ENCODE results near the gene SLC28A3.
"Not testable (repeated sequence)": the region's sequence is repeated elsewhere in the genome, so short reads cannot be mapped to it uniquely, and the experiment has no call there.

Gene SLC28A3, protein sequence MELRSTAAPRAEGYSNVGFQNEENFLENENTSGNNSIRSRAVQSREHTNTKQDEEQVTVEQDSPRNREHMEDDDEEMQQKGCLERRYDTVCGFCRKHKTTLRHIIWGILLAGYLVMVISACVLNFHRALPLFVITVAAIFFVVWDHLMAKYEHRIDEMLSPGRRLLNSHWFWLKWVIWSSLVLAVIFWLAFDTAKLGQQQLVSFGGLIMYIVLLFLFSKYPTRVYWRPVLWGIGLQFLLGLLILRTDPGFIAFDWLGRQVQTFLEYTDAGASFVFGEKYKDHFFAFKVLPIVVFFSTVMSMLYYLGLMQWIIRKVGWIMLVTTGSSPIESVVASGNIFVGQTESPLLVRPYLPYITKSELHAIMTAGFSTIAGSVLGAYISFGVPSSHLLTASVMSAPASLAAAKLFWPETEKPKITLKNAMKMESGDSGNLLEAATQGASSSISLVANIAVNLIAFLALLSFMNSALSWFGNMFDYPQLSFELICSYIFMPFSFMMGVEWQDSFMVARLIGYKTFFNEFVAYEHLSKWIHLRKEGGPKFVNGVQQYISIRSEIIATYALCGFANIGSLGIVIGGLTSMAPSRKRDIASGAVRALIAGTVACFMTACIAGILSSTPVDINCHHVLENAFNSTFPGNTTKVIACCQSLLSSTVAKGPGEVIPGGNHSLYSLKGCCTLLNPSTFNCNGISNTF

DNA sequence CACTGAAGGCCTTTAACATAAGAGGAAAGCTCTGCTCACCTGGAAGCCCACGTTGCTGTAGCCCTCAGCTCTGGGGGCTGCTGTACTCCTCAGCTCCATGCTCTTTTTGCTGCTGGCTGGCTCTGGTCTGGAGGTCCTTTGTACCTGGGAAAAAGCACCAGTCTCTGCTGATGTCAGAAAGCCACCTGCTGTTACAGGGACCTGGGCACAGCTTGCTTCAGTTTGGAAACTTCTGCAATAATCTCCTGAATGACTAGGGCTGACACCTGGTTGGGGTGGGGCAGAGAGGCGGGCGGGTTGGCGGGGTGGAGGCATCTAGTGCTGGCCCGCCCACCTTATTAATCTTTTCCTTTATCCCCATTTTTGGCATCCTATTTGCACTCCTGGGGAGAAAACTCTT lies at the start of gene SLC28A3:
TSS of gene SLC28A3 (minus strand) at position 224 of the 400 bp plus-strand sequence. CDS start at position 99, 125 bp downstream.
- no peak for DNase-seq (ENCODE audit: low read depth)

DNA sequence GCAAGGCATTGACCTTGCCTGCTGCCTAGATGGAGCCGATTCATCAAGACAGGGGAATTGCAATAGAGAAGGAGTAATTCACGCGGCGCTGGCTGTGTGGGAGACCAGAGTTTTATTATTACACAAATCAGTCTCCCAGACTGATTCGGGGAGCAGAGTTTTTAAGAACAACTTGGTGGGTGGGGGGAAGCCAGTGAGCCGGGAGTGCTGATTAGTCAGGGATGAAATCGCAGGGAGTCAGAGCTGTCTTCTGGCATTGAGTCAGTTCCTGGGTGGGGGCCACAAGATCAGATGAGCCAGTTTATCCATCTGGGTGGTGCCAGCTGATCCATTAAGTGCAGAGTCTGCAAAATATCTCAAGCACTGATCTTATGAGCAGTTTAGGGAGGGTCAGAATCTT lies 49.7 kb upstream of the SLC28A3 start:
- not testable (repeated sequence) for DNase-seq (ENCODE audit: low read depth)

DNA sequence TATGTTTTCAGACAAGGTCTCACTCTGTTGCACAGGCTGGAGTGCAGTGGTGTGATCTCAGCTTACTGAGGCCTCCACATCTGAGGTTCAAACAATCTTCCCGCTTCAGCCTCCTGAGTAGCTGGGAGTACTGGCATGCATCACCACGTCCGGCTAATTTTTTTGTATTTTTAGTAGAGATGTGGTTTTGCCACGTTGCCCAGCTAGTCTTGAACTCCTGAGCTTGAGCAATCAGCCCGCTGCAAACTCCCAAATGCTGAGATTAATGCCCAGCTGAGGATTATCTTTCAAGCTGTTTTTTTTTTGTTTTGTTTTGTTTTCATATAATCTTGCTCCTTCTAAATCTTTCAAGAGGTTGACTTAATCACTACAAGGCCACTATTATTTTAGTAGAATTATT lies 47.3 kb upstream of the SLC28A3 start:
- DNase-seq (ENCODE audit: low read depth), result no peak

DNA sequence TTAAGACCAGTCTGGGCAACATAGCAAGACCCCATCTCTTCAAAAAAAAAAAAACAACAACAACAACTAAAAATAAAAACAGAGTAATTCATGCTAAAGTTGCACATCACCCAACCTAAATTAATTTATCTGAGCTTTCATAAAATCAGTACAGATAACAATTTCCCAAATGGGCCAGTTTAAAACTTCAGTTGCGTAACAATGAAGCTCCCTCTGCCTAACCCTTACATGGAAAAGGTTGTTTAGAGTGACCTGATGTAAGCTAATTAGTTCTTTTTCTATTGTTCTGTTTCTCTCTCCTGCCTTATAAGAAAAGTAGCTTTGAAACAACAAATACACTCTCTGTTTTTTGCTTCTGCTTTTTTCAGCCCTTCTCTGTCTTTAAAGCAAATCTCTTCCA lies 46.2 kb upstream of the SLC28A3 start:
- no peak for DNase-seq (ENCODE audit: low read depth)

DNA sequence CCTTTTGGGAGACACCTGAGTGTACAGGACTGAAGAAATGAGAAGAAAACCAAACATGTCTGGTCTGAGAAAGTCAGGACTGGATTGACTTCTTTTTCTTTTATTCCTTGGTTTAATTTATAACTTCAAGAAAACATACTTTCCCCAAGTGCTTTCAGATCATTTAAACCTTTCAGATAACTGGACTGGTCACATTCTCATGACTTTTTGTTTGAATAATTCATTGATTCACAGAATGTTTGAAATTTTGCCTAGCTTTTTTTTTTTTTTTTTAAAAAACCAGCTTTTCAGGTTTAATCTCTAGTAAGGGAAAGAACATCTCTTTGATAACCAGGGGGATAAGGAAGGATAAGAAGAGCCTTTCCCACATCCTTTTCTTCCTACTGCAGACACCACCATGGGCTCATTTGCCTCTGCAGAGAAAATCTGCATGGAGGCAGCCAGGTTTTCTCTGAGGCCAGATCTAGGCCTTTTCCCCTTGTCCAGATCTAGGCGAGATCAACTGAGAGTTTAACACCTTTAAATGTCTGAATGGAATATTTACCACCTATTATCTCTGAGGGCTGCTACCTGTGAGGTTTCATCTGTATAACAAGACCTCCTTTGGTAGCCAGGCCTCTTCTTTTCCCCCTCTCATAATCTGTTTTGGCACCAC lies 45.0 kb upstream of the SLC28A3 start:
- DNase-seq (ENCODE audit: low read depth), result no peak

DNA sequence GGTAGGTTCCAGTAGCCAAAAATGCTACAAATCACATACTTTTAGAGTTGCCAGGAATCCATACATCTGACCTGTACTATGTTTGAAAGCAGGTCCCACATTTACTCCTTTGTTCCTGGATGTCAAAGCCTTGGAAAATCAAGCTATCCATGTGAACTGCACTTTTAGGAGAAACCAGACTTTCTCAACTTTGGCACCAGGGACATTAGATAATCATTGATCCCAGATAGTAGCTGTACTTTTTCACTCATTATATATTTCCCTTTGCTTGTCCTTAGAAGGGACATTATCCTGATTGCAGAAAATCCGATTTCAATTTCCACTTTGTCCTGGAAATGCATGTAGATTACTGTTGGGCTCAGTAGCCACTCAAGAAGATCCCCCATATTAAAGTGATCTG lies 44.1 kb upstream of the SLC28A3 start:
- no peak for DNase-seq (ENCODE audit: low read depth)

DNA sequence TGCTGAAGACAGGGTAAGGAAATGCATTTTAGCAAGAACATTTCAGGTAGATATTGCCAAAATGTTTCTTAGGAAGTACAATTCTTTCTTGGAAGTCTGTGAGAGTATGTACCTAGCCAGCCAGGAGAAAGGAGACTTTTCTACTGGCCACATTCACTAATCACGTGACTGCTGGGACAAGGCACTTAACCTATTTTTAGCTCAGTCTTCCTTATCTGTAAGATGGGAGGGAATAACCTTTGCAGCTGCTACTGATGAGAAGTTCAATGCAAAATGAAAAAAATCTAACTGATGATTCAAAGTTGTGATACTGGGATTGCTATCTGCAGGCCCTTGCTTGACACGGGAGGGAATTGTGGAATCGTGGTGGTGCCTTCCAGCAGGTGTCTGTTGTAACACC lies 42.6 kb upstream of the SLC28A3 start:
- DNase-seq (ENCODE audit: low read depth), result no peak

DNA sequence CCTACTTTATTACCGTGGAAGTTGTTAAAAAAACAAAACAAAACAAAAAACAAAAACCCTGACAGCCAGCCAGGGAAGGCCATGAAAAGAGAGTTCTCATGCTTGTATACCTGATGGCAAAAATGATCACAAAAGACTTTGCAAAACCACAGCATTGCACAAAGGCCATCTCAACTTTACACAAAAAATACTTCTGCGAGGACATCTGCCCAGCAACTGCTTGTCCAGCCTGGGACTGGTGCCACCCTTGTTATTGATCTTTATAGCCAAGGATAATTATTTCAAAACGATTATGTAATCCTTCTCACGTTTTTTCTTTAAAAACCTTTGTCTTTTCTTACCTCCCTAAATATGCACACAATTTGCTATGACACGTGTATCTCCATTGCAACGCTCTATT lies 42.2 kb upstream of the SLC28A3 start:
- no peak for DNase-seq (ENCODE audit: low read depth)

DNA sequence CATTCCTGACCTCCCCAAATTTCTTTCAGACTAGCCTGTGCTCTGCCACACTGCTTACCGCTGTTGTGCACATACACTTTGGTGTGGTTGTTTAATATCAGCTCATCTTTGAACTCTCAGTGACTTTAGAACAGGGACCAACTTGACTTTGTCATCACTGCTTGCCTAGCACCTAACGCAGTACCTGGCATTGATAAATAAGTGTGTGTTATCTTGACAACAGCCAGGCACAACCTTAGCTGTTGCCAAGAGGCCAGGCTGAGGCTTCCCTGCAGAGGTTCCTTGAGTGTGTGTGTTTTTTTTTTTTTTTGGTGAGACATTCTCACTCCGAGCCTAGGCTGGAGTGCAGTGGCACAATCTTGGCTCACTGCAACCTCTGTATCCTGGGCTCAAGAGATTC lies 41.0 kb upstream of the SLC28A3 start:
- no peak for DNase-seq (ENCODE audit: low read depth)

DNA sequence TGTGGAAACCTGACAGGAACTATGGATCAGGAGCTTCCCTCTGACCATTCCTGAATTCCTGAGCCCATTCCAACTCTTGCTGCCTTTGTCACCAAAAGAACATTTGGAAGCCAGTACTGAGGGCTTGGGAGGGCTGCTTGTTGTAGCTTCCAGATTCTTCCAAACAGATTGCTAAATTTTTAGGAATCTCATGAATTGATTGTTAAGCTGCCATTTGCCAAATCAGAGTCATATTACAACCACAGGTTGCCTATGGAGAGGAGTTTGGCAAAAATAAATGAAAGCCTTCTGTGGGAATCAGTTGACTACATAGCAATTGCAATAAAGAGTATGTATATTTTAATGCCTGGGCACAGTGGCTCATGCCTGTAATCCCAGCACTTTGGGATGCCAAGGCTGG lies 39.2 kb upstream of the SLC28A3 start:
- DNase-seq (ENCODE audit: low read depth), result no peak

DNA sequence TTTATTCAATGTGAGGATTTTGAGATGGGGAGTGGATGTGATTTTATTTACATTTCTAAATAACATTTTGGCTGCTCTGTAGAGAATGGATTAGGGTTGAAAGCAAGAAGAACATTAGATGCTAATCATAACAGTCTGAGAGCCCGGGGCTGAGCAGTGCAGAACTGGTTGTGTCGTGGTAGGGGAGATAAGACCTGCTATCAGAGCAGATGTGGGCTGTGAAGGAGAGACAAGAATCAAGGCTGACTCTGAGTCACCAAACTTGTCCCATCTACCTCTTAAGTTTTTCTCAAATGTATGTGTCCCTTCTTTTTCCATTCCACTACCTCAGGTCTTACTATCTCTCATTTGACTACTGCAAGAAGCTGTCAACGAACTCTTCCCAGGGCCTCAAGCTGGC lies 35.4 kb upstream of the SLC28A3 start:
- no peak for DNase-seq (ENCODE audit: low read depth)

DNA sequence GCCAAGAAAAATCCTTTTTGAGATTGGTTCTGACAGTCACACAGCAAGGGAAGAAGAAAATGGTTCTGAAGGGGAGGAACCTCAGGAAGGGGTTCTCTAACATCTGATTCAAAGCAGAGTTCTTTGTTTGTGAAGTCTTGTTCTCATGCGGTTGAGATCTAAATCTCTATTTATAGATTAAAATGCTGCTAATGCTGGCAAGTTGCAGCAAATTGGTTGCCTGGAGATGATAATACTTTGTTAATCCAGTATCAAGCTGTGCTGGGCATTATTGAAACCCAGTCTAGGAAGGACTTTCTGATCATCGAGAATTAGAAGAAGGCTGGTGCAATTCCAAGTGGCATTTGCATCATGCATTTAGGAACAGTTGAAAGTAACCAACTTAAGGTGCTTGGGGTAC lies 34.0 kb upstream of the SLC28A3 start:
- no peak for DNase-seq (ENCODE audit: low read depth)

DNA sequence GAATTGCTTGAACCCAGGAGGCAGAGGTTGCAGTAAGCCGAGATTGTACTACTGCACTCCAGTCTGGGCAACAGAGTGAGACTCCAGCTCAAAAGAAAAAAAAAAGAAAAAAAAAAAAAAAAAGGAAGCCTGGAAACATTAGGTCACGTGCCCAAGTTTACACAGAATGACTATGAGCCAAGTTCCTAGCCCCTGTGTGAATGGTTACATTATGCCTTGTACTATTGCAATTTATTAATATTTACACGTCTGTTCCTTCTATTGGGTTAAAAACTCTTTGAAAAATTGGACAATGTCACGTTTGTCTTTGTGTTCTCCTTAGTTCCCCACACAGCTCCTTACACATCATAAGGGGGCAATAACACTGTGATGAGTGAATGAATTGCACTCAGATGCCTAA lies 33.5 kb upstream of the SLC28A3 start:
- DNase-seq (ENCODE audit: low read depth), result no peak

DNA sequence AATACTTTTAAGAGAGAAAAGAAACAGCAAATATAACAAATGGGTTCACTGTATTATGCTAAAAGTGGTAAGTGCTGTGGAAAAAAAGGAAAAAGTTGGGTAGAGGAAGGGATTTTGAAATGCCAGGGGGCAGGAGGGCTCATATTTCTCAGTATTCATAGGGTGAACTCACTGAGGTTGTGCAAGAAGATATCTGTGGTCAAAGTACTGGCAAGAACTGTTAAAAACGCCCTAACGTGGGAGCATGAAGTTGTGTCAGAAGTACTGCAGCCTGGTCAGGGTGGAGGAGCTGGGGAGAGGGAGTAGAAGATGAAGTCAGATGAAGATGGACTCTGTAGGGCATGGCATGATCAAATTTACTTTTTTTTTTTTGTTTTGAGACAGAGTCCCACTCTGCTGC lies 31.2 kb upstream of the SLC28A3 start:
- DNase-seq (ENCODE audit: low read depth), result no peak

DNA sequence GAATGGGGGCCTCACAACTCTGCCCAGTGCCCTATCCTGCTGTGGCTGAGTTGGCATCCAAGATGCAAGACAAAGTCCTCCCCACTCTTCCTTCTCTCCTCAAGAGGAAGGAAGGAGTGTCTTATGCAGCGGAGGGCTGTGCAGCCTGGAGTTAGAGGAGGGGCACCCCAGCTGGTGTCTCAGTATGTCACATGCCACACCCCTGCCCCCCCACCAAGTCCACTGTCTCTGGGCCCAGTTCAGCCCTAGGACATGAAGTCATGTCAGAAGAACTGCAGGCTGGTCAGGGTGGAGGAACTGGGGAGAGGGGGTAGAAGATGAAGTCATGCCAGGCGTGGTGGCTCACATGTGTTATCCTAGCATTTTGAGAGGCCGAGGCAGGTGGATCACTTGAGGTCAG lies 28.0 kb upstream of the SLC28A3 start:
- DNase-seq (ENCODE audit: low read depth), result no peak

DNA sequence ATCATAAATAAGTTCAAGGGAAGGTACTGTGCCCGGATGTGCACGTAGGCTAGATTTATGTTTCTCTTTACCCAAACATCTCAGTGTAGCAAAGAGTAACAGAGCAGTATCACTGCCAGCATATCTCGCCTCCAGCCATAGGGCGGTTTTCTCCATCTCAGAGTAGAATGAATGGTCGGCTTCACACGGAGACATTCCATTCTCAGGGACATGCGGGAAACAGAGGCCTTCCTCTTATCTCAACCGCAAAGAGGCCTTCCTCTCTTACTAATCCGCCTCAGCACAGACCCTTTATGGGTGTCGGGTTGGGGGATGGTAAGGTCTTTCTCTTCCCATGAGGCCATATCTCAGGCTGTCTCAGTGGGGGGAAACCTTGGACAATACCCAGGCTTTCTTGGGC lies 27.2 kb upstream of the SLC28A3 start:
- not testable (repeated sequence) for DNase-seq (ENCODE audit: low read depth)

DNA sequence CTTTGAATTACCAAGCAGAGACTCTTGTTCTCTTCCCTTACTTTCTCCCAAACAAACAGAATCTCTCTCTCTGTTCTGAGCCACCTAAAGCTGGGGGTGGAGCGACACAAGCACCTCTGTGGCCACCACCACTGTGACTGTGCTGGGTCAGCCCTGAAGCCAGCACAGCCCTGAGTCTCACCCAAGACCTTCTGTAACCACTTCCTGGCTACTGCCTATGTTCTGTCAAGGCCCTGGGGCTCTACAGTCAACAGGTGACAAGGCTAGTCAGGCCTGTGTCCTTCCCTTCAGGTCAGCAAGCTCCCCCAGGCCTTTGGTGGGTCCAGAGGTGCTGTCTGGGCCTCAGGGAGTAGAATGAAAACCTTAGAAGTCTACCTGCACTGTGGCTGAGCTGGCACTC lies 26.1 kb upstream of the SLC28A3 start:
- no peak for DNase-seq (ENCODE audit: low read depth)

DNA sequence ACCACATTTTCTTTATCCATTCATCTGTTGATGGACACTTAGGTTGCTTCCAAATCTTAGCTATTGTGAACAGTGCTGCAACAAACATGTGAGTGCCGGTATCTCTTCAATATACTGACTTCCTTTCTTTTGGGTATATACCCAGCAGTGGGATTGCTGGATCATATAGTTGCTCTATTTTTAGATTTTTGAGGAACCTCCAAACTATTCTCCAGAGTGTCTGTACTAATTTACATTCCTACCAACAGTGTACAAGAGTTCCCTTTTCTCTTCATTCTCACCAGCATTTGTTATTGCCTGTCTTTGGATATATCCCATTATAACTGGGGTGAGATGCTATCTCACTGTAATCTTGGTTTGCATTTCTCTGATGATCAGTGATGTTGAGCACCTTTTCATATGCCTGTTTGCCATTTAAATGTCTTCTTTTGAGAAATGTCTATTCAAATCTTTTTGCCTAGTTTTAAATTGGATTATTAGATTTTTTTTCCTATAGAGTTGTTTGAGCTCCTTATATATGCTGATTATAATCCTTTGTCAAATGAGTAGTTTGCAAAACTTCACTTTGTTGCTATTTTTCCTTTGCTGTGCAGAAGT lies 24.4 kb upstream of the SLC28A3 start:
- DNase-seq (ENCODE audit: low read depth), result not testable (repeated sequence)

DNA sequence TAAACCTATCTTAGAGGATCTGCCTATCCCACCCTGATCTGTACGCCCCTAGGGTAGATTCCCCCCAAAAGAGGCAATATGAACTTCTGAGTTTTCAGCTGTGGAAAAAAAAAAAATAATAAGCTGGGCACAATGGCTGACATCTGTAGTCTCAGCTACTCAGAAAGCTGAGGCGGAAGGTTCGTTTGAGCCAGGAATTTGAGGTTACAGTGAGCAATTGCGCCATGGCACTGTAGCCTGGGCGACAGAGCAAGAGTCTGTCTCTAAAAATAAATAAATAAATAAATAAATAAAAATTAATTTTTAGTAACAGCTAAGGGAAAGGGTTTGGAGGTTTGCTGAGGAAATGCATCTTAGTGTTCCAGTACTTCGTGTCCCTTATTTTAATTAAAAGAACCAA lies 21.1 kb upstream of the SLC28A3 start:
- DNase-seq (ENCODE audit: low read depth), result no peak

DNA sequence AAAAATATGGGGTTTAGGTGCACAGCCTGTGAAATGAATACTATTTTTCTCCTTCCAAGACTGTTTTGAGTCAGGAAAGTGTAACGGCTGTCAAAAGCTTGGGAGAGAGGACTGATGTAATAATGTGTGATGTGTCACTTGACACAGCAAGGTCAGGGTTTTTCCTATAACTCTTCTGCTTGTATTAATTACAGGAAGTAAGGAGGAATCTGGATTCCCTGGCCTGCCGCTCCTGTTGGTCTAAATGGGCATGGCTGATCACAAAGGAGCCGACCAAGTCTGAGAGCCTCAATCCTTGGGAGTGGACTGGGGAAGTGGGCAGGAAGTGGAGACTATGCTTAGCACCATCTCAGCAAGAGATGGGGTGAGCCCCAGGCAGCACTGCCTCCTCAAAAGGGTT lies 16.7 kb upstream of the SLC28A3 start:
- DNase-seq (ENCODE audit: low read depth), result no peak

DNA sequence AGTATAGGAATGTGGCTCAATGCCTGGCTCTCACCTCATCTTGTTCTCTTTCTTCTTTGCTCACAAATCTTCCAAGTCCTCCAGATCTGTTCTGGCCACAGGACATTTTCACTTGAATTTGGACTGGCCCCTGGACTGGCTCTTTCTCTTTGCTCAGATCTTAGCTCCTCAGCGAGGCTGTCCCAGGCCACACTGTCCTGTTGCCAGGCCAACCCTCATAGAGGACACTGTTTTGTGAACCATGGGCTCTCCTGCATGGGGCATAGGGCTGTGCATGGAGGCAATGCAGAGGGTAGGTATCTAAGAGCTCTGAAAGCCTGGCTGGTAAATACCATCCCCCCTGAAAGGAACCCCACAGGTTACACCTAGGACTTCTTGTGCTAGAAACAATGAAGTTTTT lies 13.5 kb upstream of the SLC28A3 start:
- DNase-seq (ENCODE audit: low read depth), result no peak

DNA sequence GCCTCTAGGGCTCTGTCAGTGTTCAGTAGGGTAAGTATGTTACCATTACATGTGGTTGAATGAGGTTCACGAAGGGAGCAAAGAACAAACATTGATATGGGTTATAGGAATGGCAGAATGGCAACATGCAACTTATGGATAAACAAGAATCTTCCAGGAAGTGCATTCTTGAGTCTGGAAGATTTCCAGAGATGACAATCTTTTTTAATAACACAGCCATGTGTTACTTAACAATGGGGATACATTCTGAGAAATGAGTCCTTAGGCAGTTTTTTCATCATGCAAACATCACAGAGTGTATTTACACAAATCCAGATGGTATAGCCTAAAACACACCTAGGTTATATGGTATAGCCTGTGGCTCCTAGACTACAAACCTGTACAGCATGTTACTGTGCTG lies 9.1 kb upstream of the SLC28A3 start:
- DNase-seq (ENCODE audit: low read depth), result no peak

DNA sequence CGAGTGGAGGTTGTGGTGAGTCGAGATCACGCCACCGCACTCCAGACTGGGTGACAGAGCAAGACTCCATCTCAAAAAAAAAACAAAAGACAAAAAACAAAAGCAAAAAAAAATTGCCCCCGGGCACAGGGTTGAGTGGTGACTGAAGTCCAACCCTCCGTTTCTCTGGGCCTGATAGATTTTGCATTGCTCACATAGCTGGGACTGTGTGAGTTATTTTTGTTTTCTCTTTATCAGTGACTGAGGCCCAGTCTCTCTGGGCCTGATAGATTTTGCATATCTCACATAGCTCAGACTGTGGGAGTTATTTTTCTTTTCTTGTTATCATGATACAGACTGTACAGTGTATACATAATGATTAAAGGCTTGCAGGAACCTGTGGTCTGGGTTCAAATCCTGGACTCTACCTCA lies 2.6 kb upstream of the SLC28A3 start:
- no peak for DNase-seq (ENCODE audit: low read depth)
